ENCODE results near the gene SULT1A2. TPM values are rescaled to one million over a fixed set of nuclear protein-coding genes. Genes with fewer than 3 reads are reported as not detected.
"Not testable (repeated sequence)": the region's sequence is repeated elsewhere in the genome, so short reads cannot be mapped to it uniquely, and the experiment has no call there.

Gene SULT1A2
- total RNA-seq, 1 donor from 2014 or later, result 1.1 TPM

DNA sequence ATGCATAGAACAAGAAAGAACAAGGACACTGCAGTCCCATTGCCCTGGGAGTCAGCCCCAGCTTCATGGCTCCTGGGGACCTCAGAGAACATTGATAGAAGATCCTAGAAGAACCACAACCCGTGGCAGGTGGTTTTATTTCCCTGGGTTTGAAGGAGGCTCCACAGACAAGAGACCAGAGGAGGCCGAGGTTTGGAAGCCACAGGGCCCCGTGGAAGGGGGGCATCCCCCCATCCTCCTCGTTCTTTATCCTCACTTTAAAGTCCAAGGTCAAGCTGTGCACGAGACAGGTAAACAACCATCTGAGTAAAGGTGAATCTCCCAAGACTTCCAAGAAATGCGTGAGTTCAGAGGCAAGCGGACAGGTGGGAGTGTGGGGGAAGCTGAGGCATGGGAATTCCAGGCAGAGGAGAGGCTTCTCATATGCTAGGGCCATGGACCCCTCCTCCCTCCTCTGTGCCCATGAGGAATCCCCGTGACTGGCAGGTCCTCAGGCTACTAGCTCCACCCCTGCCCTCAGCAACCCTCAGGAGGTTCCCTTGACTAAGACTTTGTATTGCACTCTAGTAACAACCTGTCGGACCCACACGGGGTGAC lies 13.8 kb upstream of the SULT1A2 start:
- ATAC-seq (no peak), DNase-seq (no peak)
- intact Hi-C loops (cut with micrococcal nuclease), result no loop called here

DNA sequence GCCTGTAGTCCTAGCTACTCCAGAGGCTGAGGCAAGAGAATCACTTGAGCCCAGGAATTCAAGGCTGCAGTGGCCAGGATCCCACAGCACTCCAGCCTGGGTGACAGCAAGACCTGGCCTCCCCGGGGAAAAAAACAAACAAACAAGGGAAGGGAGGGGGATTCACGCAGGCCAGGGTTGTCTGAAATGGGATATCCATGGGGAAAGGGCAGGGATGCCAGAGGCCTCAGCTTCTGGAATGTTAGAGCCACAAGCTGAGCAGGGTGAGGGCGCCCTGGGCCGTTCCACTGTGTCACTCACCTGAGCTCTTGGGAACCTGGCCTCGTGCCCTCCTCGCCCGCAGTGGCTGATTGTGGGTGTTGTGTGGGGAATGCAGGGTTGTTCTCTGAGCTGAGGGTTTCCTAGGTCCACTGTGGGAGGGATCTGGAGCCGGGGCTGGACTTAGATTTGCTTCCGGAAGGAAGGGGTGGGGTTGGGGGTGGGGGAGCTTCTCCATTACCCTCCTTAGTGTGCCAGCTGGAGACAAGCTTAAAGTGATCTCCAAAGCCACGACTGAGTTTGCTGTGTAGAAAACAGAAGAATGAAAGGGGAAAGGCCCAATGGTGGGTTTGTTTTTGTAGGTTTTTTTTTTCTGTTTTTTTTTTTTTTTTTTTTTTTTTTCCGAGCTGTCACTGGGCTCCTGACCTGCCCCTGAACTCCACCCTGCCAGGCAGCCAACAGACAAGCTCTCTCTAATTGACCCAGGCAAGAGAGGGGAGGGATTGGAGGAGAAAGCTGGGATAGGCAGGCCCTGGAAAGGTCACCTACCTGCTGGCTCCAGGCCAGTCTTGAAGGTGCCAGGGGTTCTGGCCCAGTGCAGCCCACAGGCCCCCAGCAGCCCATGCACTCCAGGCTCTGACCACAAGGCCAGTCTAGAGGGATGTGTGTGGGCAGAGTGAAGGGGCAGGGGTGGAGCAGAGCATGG lies 13.1 kb upstream of the SULT1A2 start, which contains the start of gene SULT1A1:
SULT1A1 (minus strand) TSS at position 414 of the 964 bp plus-strand sequence. CDS start 1,189 bp downstream, outside the sequence.
- intact Hi-C loops (cut with micrococcal nuclease), result no loop called here
- DNase-seq (peak; percentile 76), ATAC-seq (peak; percentile 83)

- intact Hi-C loops (cut with micrococcal nuclease), result not testable (repeated sequence)
These were observed 12.2 kb upstream of the SULT1A2 start for GRCh38 chr16:28608867-28609596.

DNA sequence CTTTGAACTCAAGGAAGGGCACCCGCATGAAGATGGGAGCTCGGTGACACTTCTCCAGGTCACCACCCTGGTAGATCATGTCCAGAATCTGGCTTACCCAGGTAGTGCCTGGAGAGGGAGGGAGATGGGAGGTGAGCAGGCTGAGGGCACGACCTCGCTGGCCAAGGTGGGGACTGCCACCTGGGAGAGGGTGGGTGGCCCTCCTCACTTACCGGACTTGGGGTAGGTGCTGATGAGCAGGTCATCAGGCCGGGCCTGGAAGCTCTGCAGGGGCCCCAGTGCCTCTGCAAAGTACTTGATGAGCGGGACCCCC lies 11.6 kb upstream of the SULT1A2 start:
- intact Hi-C loops (cut with micrococcal nuclease); ATAC-seq; DNase-seq: not testable (repeated sequence)

More at GRCh38 chr16:28608867-28609596, 12.2 kb upstream of the SULT1A2 start:
- peak; percentile 48 for DNase-seq
- peak; percentile 42 for ATAC-seq

GRCh38 chr16:28607681-28608495 lies 11.0 kb upstream of the SULT1A2 start:
- intact Hi-C loops (cut with micrococcal nuclease); DNase-seq; ATAC-seq: not testable (repeated sequence)

GRCh38 chr16:28607116-28607623 lies 10.3 kb upstream of the SULT1A2 start:
- intact Hi-C loops (cut with micrococcal nuclease), result no loop called here
- ATAC-seq, result no peak
- DNase-seq, result no peak

- DNase-seq (no peak), ATAC-seq (no peak)
- intact Hi-C loops (cut with micrococcal nuclease), result no loop called here
These were observed 9.7 kb upstream of the SULT1A2 start for GRCh38 chr16:28606291-28607115.

- no peak for DNase-seq
- no peak for ATAC-seq
- intact Hi-C loops (cut with micrococcal nuclease), result no loop called here
These were observed 7.3 kb upstream of the SULT1A2 start for GRCh38 chr16:28604186-28604565.

GRCh38 chr16:28603381-28604185 lies 6.7 kb upstream of the SULT1A2 start:
- intact Hi-C loops (cut with micrococcal nuclease), result no loop called here
- ATAC-seq (no peak), DNase-seq (no peak)

GRCh38 chr16:28602529-28602928 lies 5.7 kb upstream of the SULT1A2 start:
- intact Hi-C loops (cut with micrococcal nuclease), result no loop called here
- DNase-seq (no peak), ATAC-seq (no peak)

GRCh38 chr16:28602062-28602461 lies 5.2 kb upstream of the SULT1A2 start:
- intact Hi-C loops (cut with micrococcal nuclease); ATAC-seq; DNase-seq: not testable (repeated sequence)

GRCh38 chr16:28601589-28601988 lies 4.7 kb upstream of the SULT1A2 start:
- intact Hi-C loops (cut with micrococcal nuclease); ATAC-seq; DNase-seq: not testable (repeated sequence)

DNA sequence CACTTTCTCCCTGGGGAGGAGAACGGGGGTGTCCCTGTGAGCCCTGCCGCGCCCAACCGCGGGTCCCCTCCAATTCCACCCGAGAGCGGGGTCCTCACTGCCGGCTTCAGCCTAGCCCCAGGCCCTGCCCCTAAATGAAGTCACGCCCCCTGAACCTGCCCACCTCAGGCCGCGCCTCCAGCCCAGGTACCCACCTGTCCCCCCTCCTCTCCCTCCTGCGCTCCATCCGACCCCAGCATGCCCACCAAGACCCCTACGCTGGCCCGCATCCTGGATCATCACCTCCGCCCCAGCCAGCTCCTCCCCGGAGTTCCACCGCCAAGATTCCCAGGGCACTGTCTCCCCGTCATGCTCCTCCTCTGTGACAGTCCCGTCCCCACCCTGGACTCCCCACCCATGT lies 4.1 kb upstream of the SULT1A2 start:
- DNase-seq; ATAC-seq; intact Hi-C loops (cut with micrococcal nuclease): not testable (repeated sequence)

- intact Hi-C loops (cut with micrococcal nuclease); DNase-seq: not testable (repeated sequence)
- peak; percentile 27 for ATAC-seq
These were observed 2.8 kb upstream of the SULT1A2 start for GRCh38 chr16:28599377-28600285.

GRCh38 chr16:28597692-28598261 lies 927 bp upstream of the SULT1A2 start:
- intact Hi-C loops (cut with micrococcal nuclease), result no loop called here
- ATAC-seq, result no peak
- no peak for DNase-seq
